ENCODE results near the gene PM20D2. TPM values are rescaled to one million over a fixed set of nuclear protein-coding genes. Genes with fewer than 3 reads are reported as not detected.

The PM20D2 gene
- total and polyA plus RNA-seq, 2 of the 13 experiments (the other 11 are each of a cell fraction or from before 2014, with no cell fraction given) = 13.3 to 26.3 TPM

DNA sequence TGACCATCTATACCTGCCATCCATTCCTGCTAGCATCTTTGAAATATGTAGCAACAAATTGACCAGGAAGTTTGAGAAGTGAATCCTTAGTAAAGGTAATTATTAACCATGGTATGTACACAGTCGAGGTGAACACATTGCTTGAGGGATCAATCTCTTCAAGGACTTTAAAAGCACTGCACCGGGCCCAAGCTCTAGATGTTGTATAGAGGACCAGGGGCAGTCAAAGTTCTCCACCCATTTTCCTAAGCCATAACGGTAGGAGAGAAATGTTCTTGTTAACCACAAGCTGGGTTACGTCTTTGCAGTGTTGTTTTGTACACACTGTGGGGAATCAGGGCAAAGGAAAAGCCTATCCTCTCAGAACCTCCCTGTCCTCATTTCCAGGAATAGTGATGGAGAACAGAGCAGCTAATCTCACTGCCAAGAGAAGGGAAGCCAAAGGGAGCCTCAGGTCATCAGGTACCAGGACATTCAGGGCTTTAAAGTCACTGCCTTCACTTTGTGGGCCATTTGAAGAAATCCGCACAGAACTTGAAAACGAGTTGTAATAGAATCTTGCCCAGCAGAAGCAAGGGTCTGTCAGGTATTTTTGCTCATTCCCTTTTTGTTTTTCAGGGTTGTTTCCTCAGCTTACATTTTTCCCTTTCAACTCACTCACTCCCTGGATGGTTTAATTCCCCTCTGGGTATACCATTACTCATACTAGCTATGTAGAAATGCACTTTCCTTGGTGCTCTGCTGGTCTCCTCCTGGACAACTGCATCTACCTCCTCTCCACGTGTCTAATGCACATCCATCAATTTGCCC lies 5.3 kb upstream of the PM20D2 start (continued):
- TF ChIP-seq ZSCAN22 (CRISPR knock-in tag; IDR thresholded peaks at IDR 0.05) = no peak
- no peak for TF ChIP-seq ZNF629 (CRISPR knock-in tag; conservative IDR thresholded peaks at IDR 0.05)
- TF ChIP-seq ZNF136 (CRISPR knock-in tag; IDR thresholded peaks at IDR 0.05; ENCODE audit: low read depth) = no peak
- TF ChIP-seq, protein P1, sequence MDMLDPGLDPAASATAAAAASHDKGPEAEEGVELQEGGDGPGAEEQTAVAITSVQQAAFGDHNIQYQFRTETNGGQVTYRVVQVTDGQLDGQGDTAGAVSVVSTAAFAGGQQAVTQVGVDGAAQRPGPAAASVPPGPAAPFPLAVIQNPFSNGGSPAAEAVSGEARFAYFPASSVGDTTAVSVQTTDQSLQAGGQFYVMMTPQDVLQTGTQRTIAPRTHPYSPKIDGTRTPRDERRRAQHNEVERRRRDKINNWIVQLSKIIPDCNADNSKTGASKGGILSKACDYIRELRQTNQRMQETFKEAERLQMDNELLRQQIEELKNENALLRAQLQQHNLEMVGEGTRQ (IDR thresholded peaks at IDR 0.05; ENCODE audit: low read depth, low read length) = no peak
- TF ChIP-seq, protein P1 (CRISPR knock-in tag; IDR thresholded peaks at IDR 0.05; ENCODE audit: borderline replicate concordance) = no peak
- no peak; the same call in 1 of the 2 replicates for TF ChIP-seq ZNF230 (CRISPR knock-in tag; IDR thresholded peaks at IDR 0.05)
- no peak for TF ChIP-seq SALL2 (CRISPR knock-in tag; IDR thresholded peaks at IDR 0.05)
- no peak for TF ChIP-seq SMAD3 (CRISPR knock-in tag; IDR thresholded peaks at IDR 0.05)
- TF ChIP-seq ZNF724P (CRISPR knock-in tag; IDR thresholded peaks at IDR 0.05; ENCODE audit: borderline replicate concordance) = no peak
- TF ChIP-seq CREM (IDR thresholded peaks at IDR 0.05) = peak; percentile 42; the same call in 1 of the 2 replicates
- TF ChIP-seq CREM (CRISPR knock-in tag; IDR thresholded peaks at IDR 0.05) = no peak
- TF ChIP-seq, protein P2, sequence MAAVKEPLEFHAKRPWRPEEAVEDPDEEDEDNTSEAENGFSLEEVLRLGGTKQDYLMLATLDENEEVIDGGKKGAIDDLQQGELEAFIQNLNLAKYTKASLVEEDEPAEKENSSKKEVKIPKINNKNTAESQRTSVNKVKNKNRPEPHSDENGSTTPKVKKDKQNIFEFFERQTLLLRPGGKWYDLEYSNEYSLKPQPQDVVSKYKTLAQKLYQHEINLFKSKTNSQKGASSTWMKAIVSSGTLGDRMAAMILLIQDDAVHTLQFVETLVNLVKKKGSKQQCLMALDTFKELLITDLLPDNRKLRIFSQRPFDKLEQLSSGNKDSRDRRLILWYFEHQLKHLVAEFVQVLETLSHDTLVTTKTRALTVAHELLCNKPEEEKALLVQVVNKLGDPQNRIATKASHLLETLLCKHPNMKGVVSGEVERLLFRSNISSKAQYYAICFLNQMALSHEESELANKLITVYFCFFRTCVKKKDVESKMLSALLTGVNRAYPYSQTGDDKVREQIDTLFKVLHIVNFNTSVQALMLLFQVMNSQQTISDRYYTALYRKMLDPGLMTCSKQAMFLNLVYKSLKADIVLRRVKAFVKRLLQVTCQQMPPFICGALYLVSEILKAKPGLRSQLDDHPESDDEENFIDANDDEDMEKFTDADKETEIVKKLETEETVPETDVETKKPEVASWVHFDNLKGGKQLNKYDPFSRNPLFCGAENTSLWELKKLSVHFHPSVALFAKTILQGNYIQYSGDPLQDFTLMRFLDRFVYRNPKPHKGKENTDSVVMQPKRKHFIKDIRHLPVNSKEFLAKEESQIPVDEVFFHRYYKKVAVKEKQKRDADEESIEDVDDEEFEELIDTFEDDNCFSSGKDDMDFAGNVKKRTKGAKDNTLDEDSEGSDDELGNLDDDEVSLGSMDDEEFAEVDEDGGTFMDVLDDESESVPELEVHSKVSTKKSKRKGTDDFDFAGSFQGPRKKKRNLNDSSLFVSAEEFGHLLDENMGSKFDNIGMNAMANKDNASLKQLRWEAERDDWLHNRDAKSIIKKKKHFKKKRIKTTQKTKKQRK (IDR thresholded peaks at IDR 0.05; ENCODE audit: low read length) = no peak
- TF ChIP-seq RXRB (CRISPR knock-in tag; IDR thresholded peaks at IDR 0.05; ENCODE audit: borderline replicate concordance) = peak; percentile 68; the same call in 1 of the 2 replicates
- TF ChIP-seq KMT2B (CRISPR knock-in tag; IDR thresholded peaks at IDR 0.05) = 0 out of 2 replicates have a peak, but pooled peaks have one; percentile 20
- TF ChIP-seq RORA (CRISPR knock-in tag; IDR thresholded peaks at IDR 0.05) = 0 out of 2 replicates have a peak, but pooled peaks have one; percentile 40
- TF ChIP-seq HDAC1 (CRISPR knock-in tag; IDR thresholded peaks at IDR 0.05) = peak; percentile 54
- TF ChIP-seq, protein P3, sequence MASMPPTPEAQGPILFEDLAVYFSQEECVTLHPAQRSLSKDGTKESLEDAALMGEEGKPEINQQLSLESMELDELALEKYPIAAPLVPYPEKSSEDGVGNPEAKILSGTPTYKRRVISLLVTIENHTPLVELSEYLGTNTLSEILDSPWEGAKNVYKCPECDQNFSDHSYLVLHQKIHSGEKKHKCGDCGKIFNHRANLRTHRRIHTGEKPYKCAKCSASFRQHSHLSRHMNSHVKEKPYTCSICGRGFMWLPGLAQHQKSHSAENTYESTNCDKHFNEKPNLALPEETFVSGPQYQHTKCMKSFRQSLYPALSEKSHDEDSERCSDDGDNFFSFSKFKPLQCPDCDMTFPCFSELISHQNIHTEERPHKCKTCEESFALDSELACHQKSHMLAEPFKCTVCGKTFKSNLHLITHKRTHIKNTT (CRISPR knock-in tag; IDR thresholded peaks at IDR 0.05) = no peak
- no peak for TF ChIP-seq MEIS2 (CRISPR knock-in tag; IDR thresholded peaks at IDR 0.05)
- TF ChIP-seq, protein P4, sequence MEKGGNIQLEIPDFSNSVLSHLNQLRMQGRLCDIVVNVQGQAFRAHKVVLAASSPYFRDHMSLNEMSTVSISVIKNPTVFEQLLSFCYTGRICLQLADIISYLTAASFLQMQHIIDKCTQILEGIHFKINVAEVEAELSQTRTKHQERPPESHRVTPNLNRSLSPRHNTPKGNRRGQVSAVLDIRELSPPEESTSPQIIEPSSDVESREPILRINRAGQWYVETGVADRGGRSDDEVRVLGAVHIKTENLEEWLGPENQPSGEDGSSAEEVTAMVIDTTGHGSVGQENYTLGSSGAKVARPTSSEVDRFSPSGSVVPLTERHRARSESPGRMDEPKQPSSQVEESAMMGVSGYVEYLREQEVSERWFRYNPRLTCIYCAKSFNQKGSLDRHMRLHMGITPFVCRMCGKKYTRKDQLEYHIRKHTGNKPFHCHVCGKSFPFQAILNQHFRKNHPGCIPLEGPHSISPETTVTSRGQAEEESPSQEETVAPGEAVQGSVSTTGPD (CRISPR knock-in tag; IDR thresholded peaks at IDR 0.05) = no peak
- no peak for TF ChIP-seq ZFP36L2 (CRISPR knock-in tag; IDR thresholded peaks at IDR 0.05)
- TF ChIP-seq JUND (CRISPR knock-in tag; IDR thresholded peaks at IDR 0.05) = no peak

All from HepG2 (cell line).